Adrenal gland (tissue), 5 donors: Measurements from ENCODE around the gene TDRD10.

ENCODE experiments used
- POLR2A ChIP-seq, 2 donors: fragments of 450-650 bp; IDR thresholded peaks; one replicate each; pipeline ENCODE4 v1.6.1; 2017; ENCODE audit warnings: antibody characterized with exemption in 2 of 2, mild to moderate bottlenecking in 2 of 2, moderate library complexity in 1 of 2
- TF ChIP-seq, protein P1 (sequence below), 6 experiments: fragments of 450-650 bp in 4 of 6; fragments of 200-600 bp in 2 of 6; sonication (generic) in 1 of 6; IDR thresholded peaks; 1 replicate in 5 of 6; 2 replicates in 1 of 6; pipeline versions ENCODE4 v1.5.1 to v1.8.0; 2016 to 2021; ENCODE audit warnings: antibody characterized with exemption in 6 of 6, mild to moderate bottlenecking in 2 of 6, moderate library complexity in 1 of 6
- donor health status: DM: no; HTN: no; CAD: no.

DNA sequence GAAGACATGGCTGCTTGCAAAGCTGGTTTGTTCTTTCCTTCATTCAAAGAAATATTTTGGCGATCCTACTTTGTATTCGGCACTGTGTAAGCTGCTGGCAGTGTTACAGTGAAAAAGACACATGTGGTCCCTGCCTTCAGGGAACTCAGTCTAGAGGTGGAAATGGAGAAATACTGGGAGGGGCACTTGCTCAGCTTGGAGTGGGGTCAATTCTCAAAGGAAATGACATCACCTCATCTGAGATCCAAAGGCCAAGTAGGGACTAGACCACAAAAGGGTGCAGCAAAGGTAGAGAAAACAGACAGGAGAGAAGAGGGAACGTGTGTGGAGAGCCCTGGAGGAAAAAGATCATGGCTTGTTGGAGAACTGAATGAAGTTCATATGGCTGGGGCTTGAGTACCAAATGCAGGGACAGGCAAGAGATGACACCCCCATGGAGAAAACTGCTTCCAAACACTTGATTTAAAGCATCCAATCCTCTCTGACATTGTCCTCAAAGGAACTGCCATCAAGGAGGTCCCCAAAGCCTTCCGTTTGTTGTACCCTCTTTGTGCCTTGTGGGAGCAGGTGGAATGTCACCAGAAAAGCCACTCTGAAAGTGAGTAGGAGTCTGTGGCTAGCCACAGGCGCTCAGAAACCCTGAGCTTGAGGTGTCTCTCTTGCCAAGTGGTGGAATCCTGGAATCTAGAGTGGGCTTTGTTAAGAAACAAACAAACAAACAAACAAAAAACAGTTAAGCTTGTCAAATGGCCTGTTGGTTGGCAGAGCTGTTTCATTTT, 48.3 kb upstream of the TDRD10 start:
- TF ChIP-seq, protein P1, sequence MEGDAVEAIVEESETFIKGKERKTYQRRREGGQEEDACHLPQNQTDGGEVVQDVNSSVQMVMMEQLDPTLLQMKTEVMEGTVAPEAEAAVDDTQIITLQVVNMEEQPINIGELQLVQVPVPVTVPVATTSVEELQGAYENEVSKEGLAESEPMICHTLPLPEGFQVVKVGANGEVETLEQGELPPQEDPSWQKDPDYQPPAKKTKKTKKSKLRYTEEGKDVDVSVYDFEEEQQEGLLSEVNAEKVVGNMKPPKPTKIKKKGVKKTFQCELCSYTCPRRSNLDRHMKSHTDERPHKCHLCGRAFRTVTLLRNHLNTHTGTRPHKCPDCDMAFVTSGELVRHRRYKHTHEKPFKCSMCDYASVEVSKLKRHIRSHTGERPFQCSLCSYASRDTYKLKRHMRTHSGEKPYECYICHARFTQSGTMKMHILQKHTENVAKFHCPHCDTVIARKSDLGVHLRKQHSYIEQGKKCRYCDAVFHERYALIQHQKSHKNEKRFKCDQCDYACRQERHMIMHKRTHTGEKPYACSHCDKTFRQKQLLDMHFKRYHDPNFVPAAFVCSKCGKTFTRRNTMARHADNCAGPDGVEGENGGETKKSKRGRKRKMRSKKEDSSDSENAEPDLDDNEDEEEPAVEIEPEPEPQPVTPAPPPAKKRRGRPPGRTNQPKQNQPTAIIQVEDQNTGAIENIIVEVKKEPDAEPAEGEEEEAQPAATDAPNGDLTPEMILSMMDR (IDR thresholded peaks at IDR 0.05), result no peak
- no peak for TF ChIP-seq POLR2A (IDR thresholded peaks at IDR 0.05)
